HG03108 (cell line): ENCODE results near the gene GDF7.

Experiments
- ATAC-seq: cut with Tn5 transposase; IDR thresholded peaks from one replicate; pipeline ENCODE4 v1.9.1; 2021; ENCODE audit warnings: moderate library complexity; ENCODE audit not compliant: unreplicated experiment

GDF7 gene

DNA sequence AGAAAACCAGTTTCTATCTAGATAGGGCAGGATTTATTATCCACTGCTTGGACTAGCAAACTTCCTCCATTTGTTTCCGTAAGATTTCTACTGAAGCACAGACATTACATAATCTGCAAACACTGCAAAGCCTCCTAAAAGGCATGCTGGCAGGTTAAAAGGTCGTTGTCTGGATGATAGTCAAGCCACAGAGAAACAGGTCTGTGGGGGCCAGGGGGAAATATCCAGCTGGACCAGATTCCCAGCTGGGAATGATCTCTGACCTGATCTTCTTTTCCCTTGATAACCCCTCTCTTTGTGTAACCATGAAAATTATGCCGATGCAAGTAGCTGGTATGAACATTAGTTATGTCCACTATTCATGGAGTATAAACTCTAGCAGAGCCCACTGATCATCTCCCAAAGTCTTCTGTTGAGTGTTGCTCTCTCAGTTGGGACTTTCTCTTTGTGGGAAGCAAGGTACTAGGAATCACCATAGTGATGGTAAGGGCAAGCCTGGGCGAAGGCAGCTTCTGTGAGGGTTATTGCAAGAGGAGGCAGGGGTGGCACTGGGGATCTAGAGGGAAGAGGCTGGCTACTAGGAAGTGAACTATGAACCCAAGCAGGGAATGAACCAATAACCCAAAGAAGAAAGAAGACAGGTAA, 61.3 kb downstream of the GDF7 start:
- ATAC-seq: no peak
